ENCODE data around the gene STPG4. TPM values are rescaled to one million over a fixed set of nuclear protein-coding genes. Genes with fewer than 3 reads are reported as not detected.

Gene STPG4
- total RNA-seq, 1 experiment from 2014 or later: 10.6 TPM

DNA sequence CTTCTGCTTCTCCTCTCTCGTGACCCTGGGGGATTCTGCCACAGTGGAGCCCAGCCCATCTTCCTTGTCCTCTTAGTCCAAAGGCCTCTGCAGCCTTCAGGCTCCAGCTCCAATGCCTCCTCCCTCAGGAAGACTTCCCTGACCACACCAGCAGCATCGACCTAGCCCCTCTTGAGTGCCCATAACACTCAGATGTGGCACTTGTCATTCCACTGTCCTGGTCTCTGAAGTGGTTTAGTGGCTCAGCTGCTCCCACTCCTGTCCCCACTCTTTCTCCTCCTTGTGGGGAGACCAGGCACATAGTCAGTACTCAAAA lies 97.5 kb downstream of the STPG4 start:
- no peak overlapping the region for H3K27ac ChIP-seq (ENCODE audit: low read depth, low read length)
- ChIA-PET RAD21 (ENCODE audit: low non-redundant PET in 1 of 2, low total read pairs in 2 of 2, uncharacterized antibody in 2 of 2, unreplicated experiment in 2 of 2) (no interaction called here), POLR2A (no interaction called here), CTCF (no interaction called here)
- BruUV-seq (replicated peaks): no TSS peak
- no peaks in the 10 kb centered on the region; a peak in 1 of 4 replicates for H3K36me3 ChIP-seq (ENCODE audit: control insufficient read depth in 1 of 2, insufficient read depth in 2 of 2, low read length in 2 of 2)
- no peaks in the 10 kb centered on the region for H4K20me1 ChIP-seq (ENCODE audit: insufficient read depth)
- H3K9me3 ChIP-seq (ENCODE audit: control insufficient read depth in 1 of 2, insufficient read depth in 1 of 2, low read depth in 1 of 2, low read length in 2 of 2): no peaks in the 10 kb centered on the region
- DNase-seq (ENCODE audit: low read depth, low spot score): no peak
- intact Hi-C loops (cut with micrococcal nuclease): no loop called here
- no peak for ATAC-seq
- TF ChIP-seq, protein P1, sequence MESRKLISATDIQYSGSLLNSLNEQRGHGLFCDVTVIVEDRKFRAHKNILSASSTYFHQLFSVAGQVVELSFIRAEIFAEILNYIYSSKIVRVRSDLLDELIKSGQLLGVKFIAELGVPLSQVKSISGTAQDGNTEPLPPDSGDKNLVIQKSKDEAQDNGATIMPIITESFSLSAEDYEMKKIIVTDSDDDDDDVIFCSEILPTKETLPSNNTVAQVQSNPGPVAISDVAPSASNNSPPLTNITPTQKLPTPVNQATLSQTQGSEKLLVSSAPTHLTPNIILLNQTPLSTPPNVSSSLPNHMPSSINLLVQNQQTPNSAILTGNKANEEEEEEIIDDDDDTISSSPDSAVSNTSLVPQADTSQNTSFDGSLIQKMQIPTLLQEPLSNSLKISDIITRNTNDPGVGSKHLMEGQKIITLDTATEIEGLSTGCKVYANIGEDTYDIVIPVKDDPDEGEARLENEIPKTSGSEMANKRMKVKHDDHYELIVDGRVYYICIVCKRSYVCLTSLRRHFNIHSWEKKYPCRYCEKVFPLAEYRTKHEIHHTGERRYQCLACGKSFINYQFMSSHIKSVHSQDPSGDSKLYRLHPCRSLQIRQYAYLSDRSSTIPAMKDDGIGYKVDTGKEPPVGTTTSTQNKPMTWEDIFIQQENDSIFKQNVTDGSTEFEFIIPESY (IDR thresholded peaks at IDR 0.05; ENCODE audit: extremely low read depth, insufficient replicate concordance, low read length): no peak
- TF ChIP-seq EZH2phosphoT487 (IDR thresholded peaks at IDR 0.05; ENCODE audit: borderline replicate concordance) (no peak), JUND (IDR thresholded peaks at IDR 0.05) (no peak), ZNF274 (IDR thresholded peaks at IDR 0.05; ENCODE audit: low read depth, low read length) (no peak), SRF (IDR thresholded peaks at IDR 0.05; ENCODE audit: low read depth) (no peak), EGR1 (IDR thresholded peaks at IDR 0.05; ENCODE audit: low read depth) (no peak), ELF1 (IDR thresholded peaks at IDR 0.05; ENCODE audit: borderline replicate concordance, low read depth) (no peak), SIN3A (IDR thresholded peaks at IDR 0.05; ENCODE audit: low read depth) (no peak), TCF7L2 (IDR thresholded peaks at IDR 0.05; ENCODE audit: borderline replicate concordance, extremely low read depth, insufficient read depth, insufficient read length) (no peak), RAD21 (IDR thresholded peaks at IDR 0.05; ENCODE audit: low read depth) (no peak), POLR2A (IDR thresholded peaks at IDR 0.05; ENCODE audit: borderline replicate concordance, extremely low read depth, insufficient read depth, insufficient read length) (no peak), ATF3 (IDR thresholded peaks at IDR 0.05) (no peak), REST (IDR thresholded peaks at IDR 0.05; ENCODE audit: low read depth) (no peak), CTCF (IDR thresholded peaks at IDR 0.05 in 2 of 3, conservative IDR thresholded peaks at IDR 0.05 in 1 of 3; ENCODE audit: borderline replicate concordance in 1 of 3, insufficient read depth in 1 of 3, low read depth in 2 of 3, low read length in 2 of 3) (no peak), ZFX (IDR thresholded peaks at IDR 0.05) (no peak), YY1 (IDR thresholded peaks at IDR 0.05; ENCODE audit: extremely low read depth, insufficient replicate concordance, low read depth, low read length) (no peak), MAX (IDR thresholded peaks at IDR 0.05) (no peak), CBX3 (IDR thresholded peaks at IDR 0.05; ENCODE audit: low read depth) (no peak), CEBPB (IDR thresholded peaks at IDR 0.05; ENCODE audit: low read depth) (no peak), FOSL1 (IDR thresholded peaks at IDR 0.05; ENCODE audit: low read depth) (no peak)
- 0 out of 2 replicates have a peak overlapping the region, but pooled peaks have one; percentile 3 for H3K9ac ChIP-seq (ENCODE audit: low read length)
- peaks cover 0 to 10% of the 10 kb centered on the region in 2 experiments; a peak in 1 of 4 replicates for H3K4me1 ChIP-seq (ENCODE audit: control insufficient read depth in 1 of 2, insufficient read depth in 2 of 2, low read length in 2 of 2)
- no peak overlapping the region for H3K4me2 ChIP-seq (ENCODE audit: low read length)
- H3K4me3 ChIP-seq (replicated peaks in 1 of 2; ENCODE audit: low read depth in 1 of 2, low read length in 2 of 2): no peak overlapping the region
- H3K9me2 ChIP-seq (ENCODE audit: insufficient read depth): no peaks in the 10 kb centered on the region
- H2AFZ ChIP-seq (ENCODE audit: low read depth, low read length, poor library complexity, severe bottlenecking): no peak overlapping the region
- H3K27me3 ChIP-seq (ENCODE audit: insufficient read depth, low read length): no peaks in the 10 kb centered on the region
- H3K79me2 ChIP-seq (ENCODE audit: insufficient read depth, low read length): no peaks in the 10 kb centered on the region
